Measurements from ENCODE around the gene FHOD3. TPM values are rescaled to one million over a fixed set of nuclear protein-coding genes. Genes with fewer than 3 reads are reported as not detected.

Gene FHOD3
- total RNA-seq, 6 experiments from 2014 or later, result 0.44 to 1.2 (median 0.62) TPM

DNA sequence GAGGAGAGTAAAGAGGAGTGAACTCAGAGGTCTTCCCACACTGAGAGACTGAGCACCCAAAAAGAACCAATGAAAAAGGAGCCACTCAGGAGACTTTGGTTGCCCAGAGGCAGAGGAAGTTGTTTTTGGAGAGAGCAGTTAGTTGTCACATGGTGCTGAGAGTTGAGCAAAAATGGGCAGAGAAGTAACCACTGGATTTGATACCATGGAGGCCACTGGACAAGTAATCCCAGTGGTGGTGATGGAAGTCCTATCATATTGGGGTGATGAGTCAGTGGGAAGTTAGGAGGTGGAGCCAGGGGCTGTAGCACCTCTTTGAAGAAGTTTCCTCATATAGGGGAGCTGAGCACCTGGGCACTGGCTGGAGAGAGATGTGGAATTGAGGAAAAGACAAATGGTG lies 295.5 kb downstream of the FHOD3 start:
- no peak overlapping the region for H3K4me3 ChIP-seq
- no peak overlapping the region for H3K27ac ChIP-seq
- H3K9me3 ChIP-seq, result no peaks in the 10 kb centered on the region
- intact Hi-C loops (cut with DNase I), result no loop called here
- ATAC-seq (no peak), DNase-seq (no peak)
- no peaks in the 10 kb centered on the region for H3K27me3 ChIP-seq
- H3K36me3 ChIP-seq, result no peaks in the 10 kb centered on the region
- TF ChIP-seq, protein P1, sequence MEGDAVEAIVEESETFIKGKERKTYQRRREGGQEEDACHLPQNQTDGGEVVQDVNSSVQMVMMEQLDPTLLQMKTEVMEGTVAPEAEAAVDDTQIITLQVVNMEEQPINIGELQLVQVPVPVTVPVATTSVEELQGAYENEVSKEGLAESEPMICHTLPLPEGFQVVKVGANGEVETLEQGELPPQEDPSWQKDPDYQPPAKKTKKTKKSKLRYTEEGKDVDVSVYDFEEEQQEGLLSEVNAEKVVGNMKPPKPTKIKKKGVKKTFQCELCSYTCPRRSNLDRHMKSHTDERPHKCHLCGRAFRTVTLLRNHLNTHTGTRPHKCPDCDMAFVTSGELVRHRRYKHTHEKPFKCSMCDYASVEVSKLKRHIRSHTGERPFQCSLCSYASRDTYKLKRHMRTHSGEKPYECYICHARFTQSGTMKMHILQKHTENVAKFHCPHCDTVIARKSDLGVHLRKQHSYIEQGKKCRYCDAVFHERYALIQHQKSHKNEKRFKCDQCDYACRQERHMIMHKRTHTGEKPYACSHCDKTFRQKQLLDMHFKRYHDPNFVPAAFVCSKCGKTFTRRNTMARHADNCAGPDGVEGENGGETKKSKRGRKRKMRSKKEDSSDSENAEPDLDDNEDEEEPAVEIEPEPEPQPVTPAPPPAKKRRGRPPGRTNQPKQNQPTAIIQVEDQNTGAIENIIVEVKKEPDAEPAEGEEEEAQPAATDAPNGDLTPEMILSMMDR (IDR thresholded peaks at IDR 0.05), result no peak
- no peak for TF ChIP-seq POLR2A (IDR thresholded peaks at IDR 0.05)
- H3K4me1 ChIP-seq, result no peaks in the 10 kb centered on the region

DNA sequence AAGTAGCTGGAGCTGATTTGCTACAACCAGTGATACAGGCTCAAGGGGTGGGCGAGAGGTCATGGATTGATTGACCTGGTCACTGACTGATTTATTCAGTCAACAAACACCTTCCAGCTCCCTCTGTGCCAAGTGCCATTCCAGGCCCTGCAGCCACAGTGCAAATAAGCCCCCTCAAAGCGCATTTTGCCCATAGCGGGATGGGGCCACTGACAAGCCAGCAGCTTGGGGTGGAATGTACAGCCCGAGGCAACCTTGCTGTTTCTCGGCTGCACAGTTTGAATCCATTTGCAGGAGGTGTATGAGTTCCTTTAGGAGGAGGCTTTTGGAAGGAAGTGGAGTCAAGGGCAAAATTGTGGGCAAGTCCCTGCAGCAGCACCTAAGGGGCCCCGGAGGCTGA lies 296.1 kb downstream of the FHOD3 start:
- H3K4me1 ChIP-seq, result no peaks in the 10 kb centered on the region
- ATAC-seq (no peak), DNase-seq (no peak)
- no CpG with 5 or more reads among the region's 6 CpGs for WGBS (ENCODE audit: insufficient coverage, low coverage, low lambda C conversion rate, missing lambda C conversion rate)
- no peak overlapping the region for H3K27ac ChIP-seq
- TF ChIP-seq POLR2A (IDR thresholded peaks at IDR 0.05), result no peak
- TF ChIP-seq, protein P1 (IDR thresholded peaks at IDR 0.05), result no peak
- H3K27me3 ChIP-seq, result no peaks in the 10 kb centered on the region
- intact Hi-C loops (cut with DNase I), result no loop called here
- no peaks in the 10 kb centered on the region for H3K9me3 ChIP-seq
- no peaks in the 10 kb centered on the region for H3K36me3 ChIP-seq
- H3K4me3 ChIP-seq, result no peak overlapping the region

DNA sequence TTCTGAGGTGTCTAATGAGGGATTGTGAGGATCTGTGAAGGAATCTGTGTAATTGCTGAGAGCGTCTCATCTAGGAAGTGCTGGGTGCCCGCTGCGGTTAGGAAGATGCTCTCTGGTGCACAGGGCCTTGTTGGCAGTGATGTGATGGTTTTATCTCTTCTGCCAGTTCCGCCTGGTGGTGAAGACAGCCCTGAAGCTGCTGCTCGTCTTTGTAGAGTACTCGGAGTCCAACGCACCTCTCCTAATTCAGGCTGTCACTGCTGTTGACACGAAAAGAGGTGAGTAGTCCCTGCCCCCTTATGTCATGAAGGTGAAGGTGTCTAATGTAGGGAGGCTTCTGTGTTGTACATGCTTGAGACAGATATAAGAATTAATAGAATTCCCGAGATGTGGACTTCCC lies 297.1 kb downstream of the FHOD3 start:
- WGBS (ENCODE audit: insufficient coverage, low coverage, low lambda C conversion rate, missing lambda C conversion rate), result 81% methylated on average over 6 of the region's 9 CpGs
- DNase-seq (no peak), ATAC-seq (no peak)
- Histone ChIP-seq H3K27ac (no peak overlapping the region), H3K36me3 (no peaks in the 10 kb centered on the region), H3K27me3 (no peaks in the 10 kb centered on the region), H3K9me3 (no peaks in the 10 kb centered on the region), H3K4me3 (no peak overlapping the region), H3K4me1 (no peaks in the 10 kb centered on the region)
- intact Hi-C loops (cut with DNase I), result no loop called here
- TF ChIP-seq, protein P1 (IDR thresholded peaks at IDR 0.05), result no peak
- no peak for TF ChIP-seq POLR2A (IDR thresholded peaks at IDR 0.05)

DNA sequence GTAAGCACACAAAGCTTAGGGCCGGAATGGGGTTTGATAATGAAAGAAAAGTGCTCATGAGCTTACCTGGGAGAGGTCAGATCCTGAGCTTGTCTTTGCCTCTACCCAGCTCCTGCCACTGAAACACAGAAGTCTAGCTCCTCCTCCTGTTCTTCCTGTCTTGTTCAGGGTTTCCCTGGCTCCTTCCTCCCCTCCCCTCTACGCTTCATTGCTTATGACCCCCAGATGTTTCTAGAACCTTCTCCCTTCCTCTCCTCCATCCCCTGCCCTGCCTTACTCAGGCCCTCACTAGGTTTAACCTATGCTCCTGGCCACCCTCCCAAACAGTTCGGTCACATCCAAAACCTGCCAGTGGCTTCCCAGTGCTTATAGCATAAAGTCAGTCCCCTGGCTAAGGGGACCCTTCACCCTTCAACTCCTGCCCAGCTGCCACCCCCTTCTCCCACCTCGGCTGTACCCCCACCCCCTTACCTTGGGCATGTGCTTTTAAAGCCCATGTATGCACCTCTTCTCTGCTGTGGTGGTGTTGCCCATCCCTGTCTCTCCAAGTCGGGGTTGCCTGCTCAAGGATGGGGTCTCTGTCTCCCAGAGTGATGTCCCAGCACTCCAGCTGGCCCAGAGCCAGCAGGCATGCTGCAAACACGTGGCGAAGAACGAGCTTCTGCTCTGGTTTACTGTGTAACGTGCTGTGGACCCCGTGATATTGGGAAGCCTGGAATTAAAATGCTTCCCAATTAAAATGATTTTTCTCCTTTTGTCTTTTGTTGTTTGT lies 297.7 kb downstream of the FHOD3 start:
- no peaks in the 10 kb centered on the region for H3K36me3 ChIP-seq
- no peaks in the 10 kb centered on the region for H3K9me3 ChIP-seq
- H3K4me1 ChIP-seq, result no peaks in the 10 kb centered on the region
- no peak for TF ChIP-seq POLR2A (IDR thresholded peaks at IDR 0.05)
- TF ChIP-seq, protein P1 (IDR thresholded peaks at IDR 0.05), result no peak
- no peaks in the 10 kb centered on the region for H3K27me3 ChIP-seq
- ATAC-seq (no peak), DNase-seq (no peak)
- WGBS (ENCODE audit: insufficient coverage, low coverage, low lambda C conversion rate, missing lambda C conversion rate), result 59% methylated on average over 9 of the region's 10 CpGs
- intact Hi-C loops (cut with DNase I), result no loop called here
- H3K4me3 ChIP-seq, result no peak overlapping the region
- no peak overlapping the region for H3K27ac ChIP-seq
